ENCODE measurements around the gene ADGRD2.

GRCh38 chr9:124420991-124421543 is 29.2 kb upstream of the ADGRD2 start:
- TF ChIP-seq POLR2A (IDR thresholded peaks at IDR 0.05) (no peak), POLR2AphosphoS5 (IDR thresholded peaks at IDR 0.05) (no peak)
- TF ChIP-seq, protein P1, sequence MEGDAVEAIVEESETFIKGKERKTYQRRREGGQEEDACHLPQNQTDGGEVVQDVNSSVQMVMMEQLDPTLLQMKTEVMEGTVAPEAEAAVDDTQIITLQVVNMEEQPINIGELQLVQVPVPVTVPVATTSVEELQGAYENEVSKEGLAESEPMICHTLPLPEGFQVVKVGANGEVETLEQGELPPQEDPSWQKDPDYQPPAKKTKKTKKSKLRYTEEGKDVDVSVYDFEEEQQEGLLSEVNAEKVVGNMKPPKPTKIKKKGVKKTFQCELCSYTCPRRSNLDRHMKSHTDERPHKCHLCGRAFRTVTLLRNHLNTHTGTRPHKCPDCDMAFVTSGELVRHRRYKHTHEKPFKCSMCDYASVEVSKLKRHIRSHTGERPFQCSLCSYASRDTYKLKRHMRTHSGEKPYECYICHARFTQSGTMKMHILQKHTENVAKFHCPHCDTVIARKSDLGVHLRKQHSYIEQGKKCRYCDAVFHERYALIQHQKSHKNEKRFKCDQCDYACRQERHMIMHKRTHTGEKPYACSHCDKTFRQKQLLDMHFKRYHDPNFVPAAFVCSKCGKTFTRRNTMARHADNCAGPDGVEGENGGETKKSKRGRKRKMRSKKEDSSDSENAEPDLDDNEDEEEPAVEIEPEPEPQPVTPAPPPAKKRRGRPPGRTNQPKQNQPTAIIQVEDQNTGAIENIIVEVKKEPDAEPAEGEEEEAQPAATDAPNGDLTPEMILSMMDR (IDR thresholded peaks at IDR 0.05), result no peak
